ENCODE measurements around the gene ARPC5L.
"Not testable (repeated sequence)": the region's sequence is repeated elsewhere in the genome, so short reads cannot be mapped to it uniquely, and the experiment has no call there.

Gene ARPC5L

DNA sequence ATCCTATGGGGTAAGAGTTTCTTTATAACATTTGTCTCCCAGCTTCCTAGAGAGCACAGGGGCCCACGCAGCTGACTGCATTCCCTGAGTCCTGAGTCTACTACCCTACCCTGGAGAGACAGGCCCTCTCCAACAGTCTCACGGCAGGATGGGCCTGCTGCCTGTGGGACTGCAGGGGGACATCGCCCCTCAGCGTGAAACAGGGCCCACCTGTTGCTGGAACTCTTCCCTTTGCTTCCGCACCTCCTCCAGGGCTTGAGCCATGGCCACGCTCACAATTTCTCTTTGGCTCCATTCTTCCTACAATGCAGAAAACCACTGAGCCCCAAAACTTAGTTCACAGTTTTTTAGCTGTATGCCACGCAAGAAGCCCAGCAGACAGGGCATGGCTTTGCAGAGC lies 28.2 kb downstream of the ARPC5L start:
- DNase-seq (ENCODE audit: low read depth in 2 of 2) = no peak

GRCh38 chr9:124894035-124894740 lies 32.3 kb downstream of the ARPC5L start:
- no peak for DNase-seq (ENCODE audit: low read depth in 2 of 2)

GRCh38 chr9:124894741-124895170 lies 32.8 kb downstream of the ARPC5L start:
- no peak for DNase-seq (ENCODE audit: low read depth in 2 of 2)

- no peak for DNase-seq (ENCODE audit: low read depth in 2 of 2)
These were observed 35.9 kb downstream of the ARPC5L start for GRCh38 chr9:124897570-124898460.

GRCh38 chr9:124899845-124900244 lies 37.9 kb downstream of the ARPC5L start:
- DNase-seq (ENCODE audit: low read depth in 2 of 2) = no peak

- DNase-seq (ENCODE audit: low read depth in 2 of 2) = no peak
These were observed 45.0 kb downstream of the ARPC5L start for GRCh38 chr9:124906966-124907365.

DNA sequence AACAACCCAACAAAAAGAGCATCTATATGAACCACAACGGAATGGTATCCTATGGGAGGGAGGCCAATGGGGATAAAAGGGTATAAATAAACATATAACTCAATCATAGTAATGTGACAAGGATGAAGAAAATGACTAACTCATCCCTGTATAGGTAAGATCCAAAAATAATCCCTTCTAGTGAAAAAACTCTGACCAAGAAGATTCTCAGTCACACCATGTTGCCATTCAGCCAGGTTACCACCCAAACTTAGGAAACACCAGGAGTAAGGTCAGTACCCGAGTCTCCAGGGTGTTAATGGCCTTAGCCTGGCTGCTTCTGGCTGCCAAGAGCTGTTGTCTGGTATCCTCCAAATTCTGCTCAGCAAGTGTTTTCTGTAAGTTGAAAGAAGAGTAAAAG lies 46.2 kb downstream of the ARPC5L start:
- DNase-seq (ENCODE audit: low read depth in 2 of 2) = no peak

DNA sequence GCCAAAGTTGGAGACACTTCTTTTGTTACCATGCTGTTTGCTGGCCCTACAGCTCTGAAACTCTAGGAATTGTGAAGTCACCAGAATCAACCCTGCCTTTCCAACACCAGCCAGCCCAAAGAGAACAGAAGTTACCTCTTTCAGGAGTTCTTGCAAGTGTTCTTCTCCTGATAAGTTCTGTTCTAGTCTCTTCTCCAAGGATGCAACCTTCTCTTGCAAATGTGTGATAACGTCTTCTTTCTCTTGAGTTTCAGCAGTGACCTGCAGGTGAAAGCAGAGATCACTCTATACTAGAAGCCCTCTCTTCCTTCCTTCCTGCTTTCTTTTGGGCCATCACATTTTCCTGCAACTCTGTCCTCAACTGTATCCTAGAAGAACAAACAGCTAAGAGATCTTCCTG lies 49.8 kb downstream of the ARPC5L start:
- no peak for DNase-seq (ENCODE audit: low read depth in 2 of 2)

- DNase-seq (ENCODE audit: low read depth in 2 of 2) = no peak
These were observed 51.4 kb downstream of the ARPC5L start for GRCh38 chr9:124913378-124913777.

DNA sequence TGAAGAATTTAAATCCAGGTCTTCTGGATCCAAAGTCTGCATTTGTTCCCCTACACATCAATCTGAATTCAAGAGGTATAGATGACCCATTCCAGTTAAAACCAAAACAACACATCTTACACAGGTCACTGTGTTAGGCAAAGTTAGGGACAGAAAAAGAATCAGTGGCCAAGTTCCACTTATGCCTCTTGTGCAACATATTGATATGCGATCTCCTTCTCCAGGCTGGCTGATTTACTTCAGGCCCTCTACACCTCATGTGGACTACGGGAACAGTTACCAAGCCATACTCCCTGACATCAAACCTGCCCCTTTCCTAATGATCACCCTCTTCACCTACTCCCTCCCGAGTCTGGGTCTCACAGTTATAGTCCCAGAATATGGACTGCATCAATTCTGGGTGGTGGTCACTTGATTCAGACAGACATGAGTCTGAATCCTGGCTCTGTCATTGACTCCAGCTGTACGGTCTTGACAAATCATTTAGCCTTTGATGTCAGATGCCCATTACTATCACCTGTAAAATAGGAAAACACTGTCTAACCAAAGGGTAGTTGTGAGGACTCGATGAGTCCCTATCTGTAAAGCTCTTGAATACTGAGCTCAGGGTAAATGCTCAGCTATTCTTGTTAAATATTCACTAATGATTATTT lies 52.9 kb downstream of the ARPC5L start:
- no peak for DNase-seq (ENCODE audit: low read depth in 2 of 2)

DNA sequence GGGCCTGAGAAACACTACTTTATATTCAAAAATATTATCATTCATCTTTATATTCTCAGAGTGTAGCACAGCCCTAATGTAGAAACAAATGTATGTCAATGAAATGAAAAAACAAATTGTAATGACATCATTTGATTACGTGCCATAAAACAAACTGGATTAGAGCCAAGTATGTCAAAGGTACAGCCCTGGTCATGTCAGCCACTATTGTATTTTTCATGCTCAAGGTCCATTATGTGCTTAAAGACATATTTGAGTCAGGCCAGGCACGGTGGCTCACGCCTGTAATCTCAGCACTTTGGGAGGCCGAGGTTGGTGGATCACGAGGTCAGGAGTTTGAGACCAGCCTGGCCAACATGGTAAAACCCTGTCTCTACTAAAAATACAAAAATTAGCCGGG lies 58.5 kb downstream of the ARPC5L start:
- DNase-seq (ENCODE audit: low read depth in 2 of 2) = not testable (repeated sequence)
